ENCODE data around the gene DISC1.
A peak's percentile ranks its signal among the peaks of the same experiment; 100 is the strongest.
"Not testable (repeated sequence)": the region's sequence is repeated elsewhere in the genome, so short reads cannot be mapped to it uniquely, and the experiment has no call there.

DISC1 gene

DNA sequence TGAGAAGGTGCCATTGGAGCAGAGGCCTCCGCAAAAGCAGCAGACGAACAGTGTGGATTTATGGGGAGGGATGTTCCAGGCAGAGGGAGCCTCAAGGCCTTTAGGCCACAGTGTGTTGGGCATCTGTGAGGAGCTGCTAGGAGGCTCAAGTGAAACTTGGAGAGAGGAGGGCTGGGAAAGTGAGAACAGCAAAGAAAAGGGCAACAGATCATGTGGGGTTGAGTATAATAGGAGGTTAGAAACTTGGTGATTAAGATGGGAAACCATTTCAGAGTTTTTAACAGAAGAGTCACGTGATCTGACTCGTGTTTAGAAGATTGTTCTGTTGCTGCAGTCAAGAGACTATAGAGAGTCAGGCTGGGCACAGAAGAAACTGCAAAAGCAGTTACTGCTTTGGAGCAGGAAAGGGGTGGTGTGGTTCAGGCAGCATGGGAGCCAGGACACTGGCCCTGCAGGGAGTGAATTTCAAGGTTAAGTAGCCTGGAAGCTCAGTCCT lies 277.0 kb downstream of the DISC1 start:
- DNase-seq = no peak

DNA sequence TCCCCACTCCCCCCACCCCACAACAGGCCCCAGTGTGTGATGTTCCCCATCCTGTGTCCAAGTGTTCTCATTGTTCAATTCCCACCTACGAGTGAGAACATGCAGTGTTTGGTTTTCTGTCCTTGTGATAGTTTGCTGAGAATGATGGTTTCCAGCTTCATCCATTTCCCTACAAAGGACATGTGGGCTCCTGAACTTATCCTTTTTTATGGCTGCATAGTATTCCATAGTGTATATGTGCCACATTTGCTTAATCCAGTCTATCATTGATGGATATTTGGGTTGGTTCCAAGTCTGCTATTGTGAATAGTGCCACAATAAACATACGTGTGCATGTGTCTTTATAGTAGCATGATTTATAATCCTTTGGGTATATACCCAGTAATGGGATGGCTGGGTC lies 280.7 kb downstream of the DISC1 start:
- DNase-seq = not testable (repeated sequence)

DNA sequence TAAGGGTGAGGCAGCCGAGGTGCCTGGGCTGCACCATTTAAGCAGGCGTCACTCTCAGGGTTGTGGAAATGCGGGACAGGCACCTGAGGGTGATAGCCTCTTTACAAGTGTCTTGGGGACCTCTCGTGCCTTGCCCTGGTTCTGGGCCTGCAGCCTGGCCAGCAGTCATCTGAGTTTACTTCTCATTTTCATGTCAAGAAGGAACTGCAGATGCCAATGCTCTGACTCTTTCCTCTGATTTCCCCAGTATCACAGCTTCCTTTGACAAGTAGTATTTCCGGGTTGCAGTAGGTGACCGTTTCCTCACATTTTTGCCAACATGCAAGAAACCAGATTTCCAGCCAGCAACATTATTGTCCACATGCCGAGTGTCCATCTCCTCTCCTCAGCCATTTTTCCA lies 286.9 kb downstream of the DISC1 start:
- DNase-seq = no peak

DNA sequence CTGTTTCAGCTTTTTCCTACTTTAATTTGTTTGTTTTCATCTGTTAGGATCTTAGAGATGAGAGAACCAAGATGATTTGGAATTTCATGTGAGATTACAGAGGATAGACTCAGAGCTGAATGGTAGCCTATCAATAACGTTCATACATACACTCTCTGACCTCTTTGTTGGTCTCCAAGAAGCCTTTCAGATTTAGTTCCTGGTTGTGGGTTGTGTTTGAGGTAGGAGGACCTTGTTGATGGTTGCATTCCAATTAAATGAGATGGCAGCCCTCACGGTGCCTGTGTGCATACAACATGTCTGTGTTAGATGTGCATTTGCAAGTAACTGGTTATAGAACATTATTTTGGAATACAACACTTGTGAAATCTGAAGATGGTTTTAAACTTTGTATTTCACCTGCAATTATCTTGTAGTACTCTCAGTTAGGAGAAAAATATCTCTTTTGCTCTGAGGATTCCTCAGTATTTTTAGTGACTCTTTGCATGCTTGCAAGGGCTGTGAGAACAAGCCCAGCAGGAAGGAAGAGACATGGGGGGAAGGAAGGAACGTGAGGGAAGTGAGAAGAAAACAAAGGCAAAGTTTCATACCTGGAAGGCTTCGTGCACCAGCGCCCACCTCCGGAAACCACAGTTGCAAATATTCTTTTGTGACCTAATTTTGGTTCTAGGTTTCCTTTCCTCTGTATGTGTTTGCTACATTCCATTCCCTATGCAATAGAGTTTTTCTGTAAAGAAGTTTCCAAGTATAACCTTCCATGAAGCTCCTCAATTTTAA lies 291.8 kb downstream of the DISC1 start:
- DNase-seq = no peak

DNA sequence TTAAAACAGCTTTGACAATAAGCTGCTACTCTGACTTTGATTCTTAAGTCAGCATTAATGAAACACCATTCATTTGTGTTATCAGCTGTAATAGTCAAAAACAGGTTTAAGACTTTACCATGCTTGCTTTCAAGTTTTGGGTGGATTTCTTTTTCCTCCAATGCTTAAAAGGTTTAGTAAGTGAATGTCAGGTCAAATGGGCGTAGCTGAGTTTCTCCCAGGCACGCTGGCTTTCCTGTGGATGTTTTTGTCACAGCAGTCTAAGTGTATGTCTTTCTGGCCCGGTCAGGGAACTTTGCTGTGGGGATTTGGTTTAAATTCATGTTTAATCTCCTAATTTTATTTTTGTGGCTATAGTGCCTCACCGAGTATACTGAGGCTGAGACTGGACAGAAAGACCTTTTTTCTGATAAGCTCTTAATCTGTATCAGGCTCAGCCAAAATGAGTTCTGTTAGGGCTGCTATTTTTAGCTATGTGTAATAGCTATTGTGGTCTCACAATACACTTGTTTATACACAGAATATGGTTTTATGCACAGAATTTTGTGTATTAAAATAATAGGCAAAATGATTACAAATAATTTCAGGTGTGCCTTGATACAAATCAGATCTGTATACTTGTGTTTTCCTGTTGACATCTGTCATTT lies 292.8 kb downstream of the DISC1 start:
- no peak for DNase-seq

DNA sequence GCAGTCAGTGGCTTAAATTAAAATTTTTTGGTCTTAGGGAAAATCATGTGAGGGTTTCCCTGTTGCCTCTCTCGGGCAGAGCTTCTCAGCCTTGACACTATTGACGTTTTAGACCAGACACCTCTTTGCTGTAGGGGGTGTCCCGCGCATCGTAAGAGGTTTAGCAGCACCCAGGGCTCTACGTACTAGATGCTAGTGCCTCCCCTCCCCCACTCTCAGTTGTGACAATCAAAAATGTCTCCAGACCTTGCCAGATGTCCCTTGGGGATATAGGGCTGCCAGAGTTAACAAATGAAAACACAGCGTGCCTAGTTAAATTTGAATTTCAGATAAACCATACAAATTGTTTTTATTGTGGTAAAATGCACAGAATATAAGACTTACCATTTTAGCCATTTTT lies 293.3 kb downstream of the DISC1 start:
- no peak for DNase-seq

DNA sequence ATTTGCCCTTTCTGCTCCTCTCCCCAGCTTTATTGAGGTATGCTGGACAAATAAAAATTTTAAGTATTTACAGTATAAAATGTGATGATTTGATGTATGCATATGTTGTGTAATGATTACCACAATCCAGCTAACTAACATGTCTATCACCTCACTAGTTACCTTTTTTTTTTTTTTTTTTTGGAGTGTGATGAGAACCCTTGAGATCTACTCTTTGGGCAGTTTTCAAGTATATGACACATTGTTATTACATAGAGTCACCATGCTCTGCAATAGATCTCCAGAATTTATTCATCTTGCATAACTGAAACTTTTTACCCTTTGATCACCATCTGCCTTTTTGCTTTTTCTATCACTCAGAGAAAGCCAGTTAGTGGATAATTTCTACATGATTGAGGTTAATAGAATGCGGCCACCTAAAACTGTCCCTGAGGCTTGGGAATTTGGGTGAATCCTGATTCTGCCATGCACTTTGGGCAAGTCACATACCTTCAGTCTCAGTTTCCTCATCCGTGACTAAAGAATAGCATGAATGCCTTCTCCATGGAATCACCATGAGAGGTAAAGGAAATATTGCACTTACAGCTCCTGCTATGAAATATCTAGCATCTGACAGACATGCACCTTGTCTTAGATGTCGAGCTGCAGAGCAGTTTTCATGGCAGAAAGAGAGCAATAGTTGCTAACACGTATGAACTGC lies 295.2 kb downstream of the DISC1 start:
- DNase-seq = no peak

DNA sequence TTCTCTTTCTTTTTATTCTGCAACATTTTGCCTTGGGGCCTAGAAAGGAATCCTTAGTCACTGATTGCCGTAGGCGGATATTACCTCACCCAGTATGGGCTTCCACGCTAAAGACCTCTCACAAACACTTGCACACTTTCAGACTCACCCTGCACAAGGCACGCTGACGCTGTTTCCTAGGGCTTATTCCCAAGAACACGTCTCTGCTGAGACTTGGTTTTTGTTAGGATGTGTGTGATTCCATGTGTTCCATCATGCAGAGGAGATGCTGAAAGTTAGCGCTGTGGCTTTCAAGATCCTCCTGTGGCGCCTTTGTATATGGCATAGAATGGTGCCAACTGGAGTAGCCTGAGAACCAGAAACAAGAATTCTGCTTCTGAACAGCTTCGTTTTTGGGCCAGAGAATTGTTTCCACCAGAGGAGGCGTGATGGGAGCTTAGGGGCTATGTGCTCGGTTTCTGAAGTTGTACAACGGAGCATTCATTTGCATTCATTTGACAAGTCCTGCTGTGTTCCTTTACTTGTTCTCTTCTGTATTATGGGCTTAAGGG lies 297.0 kb downstream of the DISC1 start:
- no peak for DNase-seq

DNA sequence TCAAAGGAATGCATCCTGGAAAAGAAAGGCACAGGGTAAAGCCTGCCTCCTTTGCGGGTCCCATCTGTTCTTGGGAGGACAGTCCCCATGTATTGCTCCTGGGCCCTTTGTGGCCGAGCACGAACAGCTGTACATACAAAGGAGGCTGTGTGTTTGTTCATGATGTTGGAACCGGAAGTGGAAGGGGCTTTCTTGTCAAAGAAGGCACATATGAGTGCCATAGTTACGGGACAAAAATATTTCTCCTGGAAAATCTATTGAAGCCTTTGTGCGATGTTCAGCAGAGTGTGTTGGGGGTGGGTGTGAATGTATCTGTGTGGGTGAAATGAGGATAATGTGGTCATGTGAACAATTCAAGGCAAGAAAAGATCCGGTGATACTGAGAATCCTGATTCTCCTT lies 297.6 kb downstream of the DISC1 start:
- DNase-seq = no peak

DNA sequence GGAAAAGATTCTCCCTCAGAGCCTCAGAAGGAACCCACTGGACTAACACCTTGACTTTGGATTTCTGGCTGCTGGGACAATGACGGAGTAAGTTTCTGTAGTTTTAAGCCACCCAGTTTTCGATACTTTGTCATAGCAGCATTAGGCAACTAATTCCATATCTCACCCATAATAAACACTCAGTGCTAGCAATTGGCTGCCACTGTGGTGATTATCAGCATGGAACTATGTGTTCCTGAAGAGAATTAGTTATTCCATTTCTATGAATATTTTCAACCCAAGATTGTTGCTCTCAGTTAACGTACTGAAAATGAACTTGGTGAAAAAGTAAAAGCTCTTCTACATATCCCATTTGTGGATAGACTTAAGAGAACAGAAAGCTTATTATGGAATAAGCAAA lies 299.3 kb downstream of the DISC1 start:
- DNase-seq = no peak

DNA sequence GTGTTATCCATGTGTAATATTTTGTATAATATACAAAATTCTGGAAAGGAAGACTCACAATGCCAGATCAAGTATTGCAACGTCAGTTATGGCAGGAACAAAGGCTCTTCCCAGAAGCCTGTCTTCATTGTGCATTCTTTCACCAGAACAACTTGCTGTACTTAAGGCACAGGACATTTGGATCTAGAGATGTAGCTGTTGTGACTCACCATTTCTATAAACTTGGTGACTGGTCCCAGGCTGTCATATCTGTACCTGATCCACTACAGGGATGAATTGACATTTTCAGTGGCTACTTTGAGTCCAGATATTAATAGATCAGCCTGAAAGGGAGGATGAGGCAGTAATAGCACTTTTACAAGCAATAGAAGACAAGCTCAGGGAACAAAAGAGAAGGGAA lies 299.8 kb downstream of the DISC1 start:
- DNase-seq = no peak

DNA sequence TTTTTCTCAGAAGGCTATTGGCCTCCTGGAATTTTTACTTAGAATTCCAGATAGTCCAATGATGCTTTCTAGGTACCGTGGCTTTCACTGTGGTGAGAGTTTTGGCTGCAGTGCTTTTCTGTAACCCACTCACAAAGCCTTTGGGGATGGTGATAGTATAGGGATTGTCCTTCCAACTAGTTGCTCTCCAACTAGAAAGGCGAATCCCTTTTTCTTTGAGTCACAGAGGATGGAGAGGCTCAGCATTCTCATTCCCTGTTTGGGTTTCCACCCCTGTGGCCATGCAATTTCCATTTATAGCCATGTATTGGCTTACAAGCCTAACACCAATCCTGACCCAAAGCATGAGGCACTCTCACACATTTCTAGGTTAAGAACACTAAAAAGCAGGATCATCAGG lies 300.3 kb downstream of the DISC1 start:
- DNase-seq = no peak

DNA sequence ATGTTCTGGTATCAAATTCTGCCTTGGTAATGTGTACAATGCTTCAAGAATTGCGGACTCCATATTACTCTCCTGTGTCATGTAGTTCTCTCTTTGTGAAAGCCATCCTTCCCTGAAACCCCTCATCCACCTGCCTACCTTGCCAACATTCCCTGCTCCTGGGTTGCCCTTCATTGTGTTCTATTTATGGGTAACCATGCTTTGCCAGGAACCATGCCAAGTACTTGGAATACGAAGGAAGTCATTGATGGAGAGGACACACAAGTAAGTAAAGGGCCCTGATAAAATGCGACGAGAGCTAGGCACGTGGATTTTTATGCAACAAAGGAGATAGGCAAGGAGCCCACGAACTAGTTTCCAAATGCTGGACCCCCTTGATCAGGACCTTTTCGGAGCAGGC lies 300.8 kb downstream of the DISC1 start:
- DNase-seq = no peak

DNA sequence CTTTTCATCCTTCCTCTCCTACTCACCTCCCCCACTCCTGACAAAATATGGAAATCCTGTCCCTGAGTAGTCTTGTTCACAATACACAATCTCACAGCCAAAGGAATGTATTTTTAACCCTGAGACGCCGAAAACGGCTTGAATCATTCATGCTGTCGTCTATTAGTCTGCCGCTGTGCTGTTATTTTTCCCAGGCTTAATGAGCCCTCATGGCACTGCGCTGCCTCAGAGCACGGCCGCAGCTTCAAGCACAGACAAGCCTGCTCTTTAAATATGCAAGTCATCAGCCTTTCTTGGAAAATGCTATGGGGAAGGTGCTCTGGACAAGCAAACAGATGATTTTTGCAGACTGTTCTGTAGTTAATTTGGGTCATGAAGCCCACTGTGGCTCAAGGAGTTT lies 302.7 kb downstream of the DISC1 start:
- peak; percentile 30 to 59 for DNase-seq

DNA sequence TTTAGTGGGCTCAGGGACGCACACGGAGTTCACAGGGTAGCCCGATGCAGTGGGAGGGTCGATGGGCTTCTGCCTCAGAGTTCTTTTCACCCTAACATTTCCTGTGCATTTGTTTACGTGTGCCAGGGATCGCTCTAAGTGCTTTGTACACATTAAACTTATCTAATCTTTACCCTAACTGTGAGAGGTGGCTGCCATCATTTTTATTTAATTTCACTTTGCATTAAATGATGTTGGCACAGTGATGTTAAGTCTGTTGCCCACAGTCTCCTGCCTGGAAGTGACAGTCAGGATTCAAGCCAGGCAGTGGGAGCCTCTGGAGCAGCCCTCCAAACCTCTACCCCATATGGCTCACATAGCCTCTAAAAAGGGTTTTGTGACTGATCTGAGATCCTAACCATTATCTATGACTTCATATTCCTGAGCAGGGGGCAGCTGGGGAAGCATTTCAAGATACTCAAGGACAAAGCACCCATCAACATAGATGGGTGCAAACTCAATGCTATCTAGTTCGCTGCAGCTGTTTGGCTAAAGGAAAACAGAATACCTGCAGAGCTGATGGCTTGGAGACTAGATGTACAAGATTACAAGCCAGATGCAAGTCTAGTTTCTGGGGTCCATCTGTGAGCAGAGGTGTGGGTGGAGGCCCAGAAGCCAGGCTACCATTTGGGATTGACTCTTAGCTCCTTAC lies 303.8 kb downstream of the DISC1 start:
- DNase-seq = peak in 1 of 2 experiments; percentile 30

DNA sequence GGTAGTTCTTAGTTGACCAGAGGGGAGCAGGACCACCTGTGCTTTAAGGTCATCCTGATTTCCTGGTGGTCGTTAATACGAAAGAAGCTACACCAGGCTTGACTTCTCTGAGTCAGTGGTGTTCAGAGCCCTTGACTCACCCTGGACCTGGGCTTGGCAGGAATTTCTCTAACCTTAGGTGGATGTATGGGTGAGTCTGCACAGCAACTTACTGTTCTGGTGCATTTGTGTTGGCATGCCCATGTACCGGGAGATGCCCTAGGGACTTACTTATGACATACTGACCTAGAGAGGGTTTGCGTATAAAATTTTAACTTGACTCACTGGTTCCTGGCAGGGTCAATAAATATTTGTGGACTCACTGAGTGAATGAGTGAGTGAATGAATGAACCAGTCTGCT lies 304.6 kb downstream of the DISC1 start:
- DNase-seq = no peak

DNA sequence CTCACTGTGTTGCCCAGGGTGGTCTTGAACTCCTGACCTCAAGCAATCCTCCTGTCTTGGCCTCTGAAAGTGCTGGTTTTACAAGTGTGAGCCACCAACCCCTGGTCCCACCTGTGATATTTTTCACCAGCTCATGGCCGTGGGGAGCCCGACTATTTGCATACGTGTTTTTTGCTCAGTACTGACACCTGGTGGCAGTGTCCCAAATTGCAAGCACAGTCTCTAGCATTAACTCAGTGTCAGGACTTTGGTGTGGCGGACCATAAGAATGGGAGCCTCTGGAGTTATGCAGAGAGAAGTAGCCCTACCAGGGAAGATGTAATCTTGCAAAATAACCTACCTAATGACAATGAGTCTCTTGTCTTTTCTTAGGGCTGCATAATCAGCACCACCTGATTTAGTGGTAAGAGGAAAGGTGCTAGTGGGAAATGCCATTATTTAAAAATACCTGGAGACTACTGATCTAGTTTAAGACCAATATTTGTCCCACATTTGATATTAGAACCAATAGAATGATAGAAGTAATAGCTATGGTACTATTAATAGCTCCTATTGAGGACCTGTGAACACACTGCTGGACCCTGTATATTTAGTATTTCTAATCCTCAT lies 305.4 kb downstream of the DISC1 start:
- no peak for DNase-seq

DNA sequence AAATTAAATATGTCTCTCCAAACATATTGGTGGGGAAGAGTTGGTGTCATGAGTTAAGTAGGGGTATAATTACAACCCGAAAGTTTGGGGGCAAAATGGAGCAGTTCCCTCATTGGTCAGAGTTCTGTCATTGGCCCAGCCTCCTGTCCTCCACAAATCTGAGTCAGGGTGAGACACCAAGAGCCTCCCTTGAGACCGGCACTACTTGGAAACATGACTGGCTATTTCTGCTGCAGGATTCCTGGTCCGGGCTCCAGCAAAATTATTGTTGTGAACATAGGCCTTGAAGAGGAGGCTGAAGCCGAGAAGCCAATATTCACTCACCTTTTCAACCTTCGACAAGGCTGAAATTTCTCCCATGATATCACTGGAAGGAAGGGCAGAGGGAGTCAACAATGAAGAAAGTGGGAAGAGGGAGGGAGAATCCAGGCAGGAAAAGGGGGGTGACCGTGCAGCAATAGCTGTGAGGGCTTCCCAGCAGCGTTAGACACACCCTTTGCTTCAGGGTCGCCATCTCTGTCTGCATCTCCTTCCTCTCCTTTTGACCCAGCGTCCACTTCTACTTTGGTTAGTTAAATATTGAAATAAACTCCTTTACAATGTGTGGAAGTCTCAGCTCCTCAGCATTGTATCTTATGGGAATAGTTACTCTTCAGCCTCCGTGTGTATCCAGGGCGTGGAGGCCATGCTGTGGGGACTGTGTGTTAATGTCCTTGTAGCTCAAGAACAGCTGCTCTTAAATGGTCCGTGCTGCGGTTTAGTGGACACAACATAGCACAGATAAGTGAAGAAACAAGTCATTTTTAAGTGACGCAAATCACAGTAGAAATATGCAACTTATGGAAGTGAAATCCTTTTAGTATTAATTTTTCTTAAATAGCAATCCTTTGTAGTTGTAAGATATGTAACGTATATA lies 307.4 kb downstream of the DISC1 start:
- no peak for DNase-seq

DNA sequence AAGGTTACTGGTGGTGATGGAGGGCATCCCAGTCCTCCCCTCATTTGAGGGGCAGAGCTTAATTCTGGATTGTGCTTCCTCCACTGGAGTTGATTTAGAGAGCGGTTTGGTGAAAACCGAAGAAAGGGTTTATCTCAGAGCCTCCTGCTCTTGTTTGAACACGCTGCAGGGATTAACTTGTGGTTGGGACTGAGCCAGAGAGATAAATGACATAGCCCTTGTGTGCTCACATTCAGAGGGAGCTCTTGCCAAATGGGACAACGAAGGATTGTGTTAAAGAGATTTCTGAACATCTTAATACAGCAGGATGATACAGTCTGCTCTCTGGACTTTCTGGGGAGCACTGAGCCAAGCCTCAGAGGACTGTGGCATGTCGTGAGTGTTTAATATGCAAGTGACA lies 308.2 kb downstream of the DISC1 start:
- DNase-seq = peak in 1 of 2 experiments; percentile 66

DNA sequence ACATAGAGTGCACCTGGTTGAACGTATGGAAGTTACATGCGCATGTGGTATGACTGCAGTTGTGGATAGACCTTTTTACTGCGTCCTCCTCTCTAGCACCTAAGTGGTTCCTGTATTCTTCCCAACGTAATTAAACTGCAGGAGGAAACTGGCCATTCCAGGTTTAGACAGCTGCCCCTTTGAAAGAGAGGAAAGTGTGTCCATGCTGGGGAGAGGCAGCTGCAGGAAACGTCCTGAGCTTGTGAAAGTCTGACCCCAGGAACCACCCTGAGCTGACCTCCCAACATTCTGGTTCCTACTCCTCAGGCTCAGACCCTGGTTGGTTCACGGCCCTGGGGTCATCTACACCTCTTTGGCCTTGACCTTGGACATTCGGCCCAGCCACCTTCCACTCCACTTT lies 309.3 kb downstream of the DISC1 start:
- DNase-seq = no peak

DNA sequence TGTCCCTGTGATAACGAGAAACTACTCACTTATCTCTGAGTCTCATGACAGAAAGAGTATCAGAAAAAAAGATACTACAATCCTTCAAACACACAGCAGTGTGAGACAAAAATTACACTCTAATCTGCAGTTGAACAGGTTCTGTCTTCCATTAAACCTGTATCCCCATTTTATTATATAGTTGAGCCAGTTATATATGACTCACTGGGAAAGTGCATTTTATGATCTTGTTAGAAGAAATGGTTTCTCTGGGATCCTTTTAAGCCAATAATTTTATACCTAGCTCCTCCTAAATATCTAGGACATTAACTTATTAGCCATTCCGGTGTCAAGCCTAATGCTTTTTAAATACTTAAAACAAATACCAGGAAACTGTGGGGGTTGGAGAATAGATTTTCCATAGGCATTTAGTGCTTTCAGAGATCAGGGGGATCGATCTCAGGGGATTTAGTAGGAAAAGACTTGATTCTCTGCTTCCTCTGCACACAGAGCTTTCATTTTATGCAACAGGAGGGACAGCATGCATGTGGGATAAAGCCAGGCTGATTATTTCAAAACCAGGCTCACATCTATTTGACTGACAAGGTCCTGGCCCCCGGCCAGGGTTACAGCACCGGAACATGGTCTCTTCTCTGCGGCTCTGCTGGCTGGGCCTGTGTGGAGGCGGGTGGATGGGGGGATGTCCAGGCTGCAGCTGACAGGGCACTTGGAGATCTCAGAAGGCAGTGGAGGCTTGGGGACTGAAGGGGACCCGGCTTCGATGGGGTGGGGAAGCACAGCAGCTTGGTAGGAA lies 310.6 kb downstream of the DISC1 start:
- peak; percentile 60 to 80 for DNase-seq
